H9 (cell line): ENCODE results near the gene RELCH. TPM values are rescaled to one million over a fixed set of nuclear protein-coding genes. Genes with fewer than 3 reads are reported as not detected.

Experiments used
- DNase-seq: peaks from one replicate; pipeline ENCODE4 v3.0.0-alpha.2; 2017
- H2AFZ ChIP-seq: one replicate; pipeline ENCODE4 v1.6.1; 2013; ENCODE audit warnings: mild to moderate bottlenecking, low read length, control low read depth, moderate library complexity
- H2AK5ac ChIP-seq: 2 replicates; pipeline ENCODE4 v1.6.1; 2013; ENCODE audit warnings: low read length, control low read depth, mixed read lengths; ENCODE audit not compliant: insufficient read length
- H2BK120ac ChIP-seq: one replicate; pipeline ENCODE4 v1.6.1; 2013; ENCODE audit warnings: low read depth, mild to moderate bottlenecking, low read length, control low read depth, inconsistent platforms; ENCODE audit not compliant: poor library complexity, severe bottlenecking
- H2BK12ac ChIP-seq: 2 replicates; pipeline ENCODE4 v1.6.1; 2013; ENCODE audit warnings: low read length, control low read depth, mixed read lengths, low read depth; ENCODE audit not compliant: insufficient read length
- H2BK15ac ChIP-seq: 2 replicates; pipeline ENCODE4 v1.6.1; 2013; ENCODE audit warnings: low read depth, low read length, control low read depth
- H2BK20ac ChIP-seq: one replicate; pipeline ENCODE4 v1.6.1; 2013; ENCODE audit warnings: low read depth, mild to moderate bottlenecking, low read length, control low read depth, inconsistent platforms; ENCODE audit not compliant: poor library complexity, severe bottlenecking
- H2BK5ac ChIP-seq: 2 replicates; pipeline ENCODE4 v1.6.1; 2013; ENCODE audit warnings: low read length, control low read depth, mixed read lengths; ENCODE audit not compliant: insufficient read length
- H3K14ac ChIP-seq: 2 replicates; pipeline ENCODE4 v1.6.1; 2013; ENCODE audit warnings: low read length, control low read depth; ENCODE audit not compliant: insufficient read depth
- H3K18ac ChIP-seq: 2 replicates; pipeline ENCODE4 v1.6.1; 2013; ENCODE audit warnings: low read depth, mild to moderate bottlenecking, mixed read lengths, low read length, control low read depth; ENCODE audit not compliant: insufficient read length
- H3K23ac ChIP-seq: 2 replicates; pipeline ENCODE4 v1.6.1; 2013; ENCODE audit warnings: low read length, control low read depth, mixed read lengths, low read depth; ENCODE audit not compliant: insufficient read length
- H3K23me2 ChIP-seq: 2 replicates; pipeline ENCODE4 v1.6.1; 2013; ENCODE audit warnings: low read depth, mild to moderate bottlenecking, mixed read lengths, low read length, control low read depth; ENCODE audit not compliant: insufficient read length, poor library complexity, severe bottlenecking
- H3K27ac ChIP-seq: 2 replicates; pipeline ENCODE4 v1.5.1; 2013; ENCODE audit warnings: low read length, control low read depth, mixed read lengths, low read depth; ENCODE audit not compliant: insufficient read length
- H3K27me3 ChIP-seq: 2 replicates; pipeline ENCODE4 v1.6.1; 2013; ENCODE audit warnings: low read length, control low read depth, inconsistent platforms; ENCODE audit not compliant: insufficient read depth
- H3K4ac ChIP-seq: 2 replicates; pipeline ENCODE4 v1.6.1; 2013; ENCODE audit warnings: low read depth, mild to moderate bottlenecking, control low read depth, inconsistent platforms, low read length, moderate library complexity
- H3K4me1 ChIP-seq: 2 replicates; pipeline ENCODE4 v1.6.1; 2013; ENCODE audit warnings: low read length, control low read depth, inconsistent platforms; ENCODE audit not compliant: insufficient read depth
- H3K4me2 ChIP-seq: 2 replicates; pipeline ENCODE4 v1.6.1; 2013; ENCODE audit warnings: low read length, control low read depth, mixed read lengths; ENCODE audit not compliant: insufficient read length, insufficient read depth
- H3K56ac ChIP-seq: 2 replicates; pipeline ENCODE4 v1.6.1; 2013; ENCODE audit warnings: low read depth, mild to moderate bottlenecking, mixed read lengths, low read length, control low read depth; ENCODE audit not compliant: insufficient read length
- H3K79me1 ChIP-seq: 2 replicates; pipeline ENCODE4 v1.6.1; 2013; ENCODE audit warnings: low read depth, mild to moderate bottlenecking, moderate library complexity, low read length, control low read depth, inconsistent platforms; ENCODE audit not compliant: insufficient read depth, poor library complexity, severe bottlenecking
- H3K79me2 ChIP-seq: 2 replicates; pipeline ENCODE4 v1.6.1; 2013; ENCODE audit warnings: low read length, control low read depth, inconsistent platforms; ENCODE audit not compliant: insufficient read depth
- H3K9ac ChIP-seq: 2 replicates; pipeline ENCODE4 v1.6.1; 2013; ENCODE audit warnings: low read length, control low read depth, mixed read lengths; ENCODE audit not compliant: insufficient read length; ENCODE audit errors: extremely low read depth
- H3K9me3 ChIP-seq: one replicate; pipeline ENCODE4 v1.6.1; 2013; ENCODE audit warnings: low read depth, low read length, inconsistent platforms; ENCODE audit not compliant: control insufficient read depth
- H3T11ph ChIP-seq: one replicate; pipeline ENCODE4 v1.6.1; 2013; ENCODE audit warnings: mild to moderate bottlenecking, low read length, control low read depth, inconsistent platforms
- H4K20me1 ChIP-seq: one replicate; pipeline ENCODE4 v1.6.1; 2013; ENCODE audit not compliant: control insufficient read depth, insufficient read length, insufficient read depth
- H4K5ac ChIP-seq: 2 replicates; pipeline ENCODE4 v1.6.1; 2013; ENCODE audit warnings: low read depth, mild to moderate bottlenecking, mixed read lengths, low read length, control low read depth; ENCODE audit not compliant: insufficient read length
- H4K8ac ChIP-seq: replicated peaks from 2 replicates; pipeline ENCODE4 v1.6.1; 2013; ENCODE audit warnings: low read length, control low read depth, mixed read lengths, low read depth; ENCODE audit not compliant: insufficient read length
- H4K91ac ChIP-seq: 2 replicates; pipeline ENCODE4 v1.6.1; 2013; ENCODE audit warnings: low read depth, mild to moderate bottlenecking, moderate library complexity, mixed read lengths, low read length, control low read depth; ENCODE audit not compliant: insufficient read length
- H3K27ac Mint-ChIP-seq, 3 experiments: 2 replicates in 2 of 3; 3 replicates in 1 of 3; pipeline ENCODE4 v1.8.0; 2020 to 2021; ENCODE audit warnings: mixed read lengths in 3 of 3, mild to moderate bottlenecking in 1 of 3, moderate library complexity in 1 of 3
- H3K27me3 Mint-ChIP-seq: 2 replicates; pipeline ENCODE4 v1.8.0; 2021; ENCODE audit warnings: low read depth, mild to moderate bottlenecking, moderate library complexity, mixed read lengths
- H3K36me3 Mint-ChIP-seq, 3 experiments: 2 replicates in 2 of 3; 3 replicates in 1 of 3; pipeline ENCODE4 v1.8.0; 2020 to 2021; ENCODE audit warnings: low read depth in 3 of 3, mixed read lengths in 3 of 3; ENCODE audit not compliant: insufficient read depth in 1 of 3
- H3K4me1 Mint-ChIP-seq, 2 experiments: 2 replicates each; pipeline ENCODE4 v1.8.0; 2020; ENCODE audit warnings: mixed read lengths in 2 of 2
- H3K4me3 Mint-ChIP-seq, 2 experiments: 2 replicates in 1 of 2; 3 replicates in 1 of 2; pipeline ENCODE4 v1.8.0; 2020 to 2021; ENCODE audit warnings: mild to moderate bottlenecking in 2 of 2, mixed read lengths in 2 of 2, moderate library complexity in 1 of 2
- H3K9me3 Mint-ChIP-seq, 2 experiments: 2 replicates in 1 of 2; 3 replicates in 1 of 2; pipeline ENCODE4 v1.8.0; 2020; ENCODE audit warnings: mild to moderate bottlenecking in 2 of 2, mixed read lengths in 2 of 2, moderate library complexity in 1 of 2
- CTCF ChIP-seq: fragments of 200-600 bp; sonication (generic); conservative IDR thresholded peaks from 3 replicates; pipeline ENCODE4 v1.8.0; 2021; ENCODE audit warnings: antibody characterized with exemption, mild to moderate bottlenecking
- WGBS: extraction: QIAGEN DNeasy Blood & Tissue Kit; methylation state at CpG from one replicate; pipeline ENCODE4 v1.1.7; 2013; ENCODE audit warnings: missing lambda C conversion rate, low lambda C conversion rate, mixed read lengths; ENCODE audit not compliant: insufficient read length; ENCODE audit errors: extremely low coverage; 5-methylcytosine and 5-hydroxymethylcytosine counted together
- total RNA-seq: library from RNA; stranded (reverse); gene quantifications from 2 replicates; pipeline ENCODE4 v1.2.1, GENCODE V29; 2021

Gene RELCH
- total RNA-seq, 1 experiment from 2014 or later: 32.3 TPM

GRCh38 chr18:62187543-62188510 lies 772 bp downstream of the RELCH start:
- Histone ChIP-seq H2BK20ac (no peak overlapping the region), H2BK120ac (no peak overlapping the region), H4K20me1 (no peaks in the 10 kb centered on the region), H3K79me1 (peaks cover 4% of the 10 kb centered on the region), H4K8ac (no peak overlapping the region), H3K27ac (peak overlapping the region; percentile 34), H3K4me2 (peak overlapping the region; percentile 88), H3K9me3 (no peaks in the 10 kb centered on the region), H3K79me2 (peaks cover 41% of the 10 kb centered on the region), H3K9ac (peak overlapping the region; percentile 93), H2BK12ac (no peak overlapping the region), H3K14ac (peak overlapping the region; percentile 89), H3K23me2 (peaks cover 13% of the 10 kb centered on the region), H4K5ac (peak overlapping the region; percentile 39), H3K27me3 (no peaks in the 10 kb centered on the region), H4K91ac (no peak overlapping the region), H3K18ac (peak overlapping the region; percentile 92), H2AK5ac (no peak overlapping the region), H3K23ac (no peak overlapping the region), H2BK5ac (no peak overlapping the region), H3K4me1 (no peaks in the 10 kb centered on the region; the same call in 1 of the 2 replicates), H3K4ac (no peak overlapping the region), H2BK15ac (no peak overlapping the region), H3K56ac (no peak overlapping the region), H3T11ph (no peak overlapping the region), H2AFZ (no peak overlapping the region)
- Mint-ChIP-seq H3K36me3 (peaks cover 0 to 9% (median 5%) of the 10 kb centered on the region in 3 experiments; a peak in 6 of 7 replicates), H3K9me3 (peaks cover 0 to 4% of the 10 kb centered on the region in 2 experiments; a peak in 1 of 5 replicates), H3K4me1 (peaks cover 26 to 34% of the 10 kb centered on the region in 2 experiments), H3K27me3 (no peaks in the 10 kb centered on the region; the same call in 1 of the 2 replicates), H3K4me3 (peak overlapping the region; percentile 98 to 100), H3K27ac (peak overlapping the region; percentile 99 to 100 (median 99))
- DNase-seq: peak; percentile 41
- no CpG with 5 or more reads among the region's 54 CpGs for WGBS
- peak; percentile 32; the same call in 2 of the 3 replicates for TF ChIP-seq CTCF
